Smooth muscle cell (in vitro differentiated cells): ENCODE data around the gene NDUFB5. TPM values are rescaled to one million over a fixed set of nuclear protein-coding genes. Genes with fewer than 3 reads are reported as not detected.

ENCODE experiments used
- DNase-seq: peaks from one replicate; lab custom pipeline; 2025; ENCODE audit not compliant: unreplicated experiment; lab: John Stamatoyannopoulos, UW
- H2AFZ ChIP-seq: fragments of 200-600 bp; sonication (generic); 2 replicates; pipeline ENCODE4 v1.6.0; 2016; ENCODE audit warnings: antibody characterized with exemption, low read depth, mild to moderate bottlenecking
- H3F3A ChIP-seq: fragments of 200-600 bp; sonication (generic); 2 replicates; pipeline ENCODE4 v1.6.0; 2017; ENCODE audit warnings: antibody characterized with exemption, low read depth
- H3K27ac ChIP-seq: fragments of 200-600 bp; sonication (generic); 2 replicates; pipeline ENCODE4 v1.5.1; 2016; ENCODE audit warnings: low read depth, mild to moderate bottlenecking
- H3K27me3 ChIP-seq: fragments of 200-600 bp; sonication (generic); 2 replicates; pipeline ENCODE4 v1.6.1; 2016; ENCODE audit warnings: low read depth, mild to moderate bottlenecking
- H3K36me3 ChIP-seq: fragments of 200-600 bp; sonication (generic); 2 replicates; pipeline ENCODE4 v1.5.1; 2016; ENCODE audit warnings: low read depth
- H3K4me1 ChIP-seq: fragments of 200-600 bp; sonication (generic); 2 replicates; pipeline ENCODE4 v1.5.1; 2016; ENCODE audit warnings: low read depth
- H3K4me2 ChIP-seq: fragments of 200-600 bp; sonication (generic); 2 replicates; pipeline ENCODE4 v1.6.0; 2016; ENCODE audit warnings: mild to moderate bottlenecking
- H3K4me3 ChIP-seq: fragments of 200-600 bp; sonication (generic); 2 replicates; pipeline ENCODE4 v1.5.1; 2016; ENCODE audit warnings: mild to moderate bottlenecking
- H3K79me2 ChIP-seq: fragments of 200-600 bp; sonication (generic); 2 replicates; pipeline ENCODE4 v1.6.0; 2016; ENCODE audit warnings: low read depth, mild to moderate bottlenecking
- H3K9ac ChIP-seq: fragments of 200-600 bp; sonication (generic); 2 replicates; pipeline ENCODE4 v1.6.0; 2016; ENCODE audit warnings: low read depth
- H3K9me3 ChIP-seq: fragments of 200-600 bp; sonication (generic); replicated peaks from 2 replicates; pipeline ENCODE4 v1.5.1; 2016; ENCODE audit warnings: low read depth
- H4K20me1 ChIP-seq: fragments of 200-600 bp; sonication (generic); 2 replicates; pipeline ENCODE4 v1.6.0; 2016; ENCODE audit warnings: low read depth
- WGBS: methylation state at CpG from one replicate; pipeline ENCODE4 v1.1.7; 2016; ENCODE audit warnings: low lambda C conversion rate; 5-methylcytosine and 5-hydroxymethylcytosine counted together
- polyA plus RNA-seq: library from polyadenylated mRNA; unstranded; fragments of >200 nt; fragmentation: Nextera tagmentation; extraction: Ambion mirVana; gene quantifications from 2 replicates; pipeline ENCODE4 v1.2.1, GENCODE V29; 2016
- total RNA-seq: library from RNA; depleted of rRNA; stranded (reverse); fragments of >200 nt; gene quantifications from 2 replicates; pipeline ENCODE4 v1.2.3, GENCODE V29; 2014
- TF ChIP-seq, protein P1 (sequence below): fragments of 200-600 bp; sonication (generic); IDR thresholded peaks from 2 replicates; pipeline ENCODE4 v1.5.1; 2017; ENCODE audit warnings: borderline replicate concordance, mild to moderate bottlenecking, antibody characterized with exemption; ENCODE audit not compliant: insufficient read depth, poor library complexity, severe bottlenecking

NDUFB5 gene
- total and polyA plus RNA-seq, 2 experiments from 2014 or later, result 115 to 171 TPM

DNA sequence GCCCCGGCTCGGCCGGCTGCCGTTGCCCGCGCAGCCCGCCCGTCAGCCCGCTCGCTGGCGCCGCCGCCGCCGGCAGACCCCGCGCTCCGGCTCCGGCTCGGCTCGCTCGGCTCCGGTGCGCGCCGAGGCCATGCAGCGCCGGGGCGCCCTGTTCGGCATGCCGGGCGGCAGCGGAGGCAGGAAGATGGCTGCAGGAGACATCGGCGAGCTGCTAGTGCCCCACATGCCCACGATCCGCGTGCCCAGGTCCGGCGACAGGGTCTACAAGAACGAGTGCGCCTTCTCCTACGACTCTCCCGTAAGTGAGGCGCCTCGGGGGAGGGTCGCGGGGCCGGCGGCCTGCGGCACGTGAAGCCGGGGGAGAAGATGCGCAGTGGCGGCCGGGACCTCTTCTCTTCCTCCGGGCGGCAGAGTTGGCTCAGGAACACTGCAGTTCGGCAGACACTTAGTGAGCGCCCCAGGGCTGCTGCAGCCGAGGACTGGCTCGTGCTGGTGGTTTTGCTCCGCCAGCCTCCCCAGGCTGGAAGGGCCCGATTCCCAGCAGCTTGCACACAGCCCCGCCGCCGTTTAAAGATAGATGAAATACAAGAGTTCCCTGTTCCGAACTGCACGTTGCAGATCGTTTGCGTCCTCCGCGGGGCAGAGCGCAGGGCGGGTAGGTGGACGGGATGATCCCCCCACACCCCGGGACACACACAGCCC lies 48.7 kb downstream of the NDUFB5 start:
- TF ChIP-seq, protein P1, sequence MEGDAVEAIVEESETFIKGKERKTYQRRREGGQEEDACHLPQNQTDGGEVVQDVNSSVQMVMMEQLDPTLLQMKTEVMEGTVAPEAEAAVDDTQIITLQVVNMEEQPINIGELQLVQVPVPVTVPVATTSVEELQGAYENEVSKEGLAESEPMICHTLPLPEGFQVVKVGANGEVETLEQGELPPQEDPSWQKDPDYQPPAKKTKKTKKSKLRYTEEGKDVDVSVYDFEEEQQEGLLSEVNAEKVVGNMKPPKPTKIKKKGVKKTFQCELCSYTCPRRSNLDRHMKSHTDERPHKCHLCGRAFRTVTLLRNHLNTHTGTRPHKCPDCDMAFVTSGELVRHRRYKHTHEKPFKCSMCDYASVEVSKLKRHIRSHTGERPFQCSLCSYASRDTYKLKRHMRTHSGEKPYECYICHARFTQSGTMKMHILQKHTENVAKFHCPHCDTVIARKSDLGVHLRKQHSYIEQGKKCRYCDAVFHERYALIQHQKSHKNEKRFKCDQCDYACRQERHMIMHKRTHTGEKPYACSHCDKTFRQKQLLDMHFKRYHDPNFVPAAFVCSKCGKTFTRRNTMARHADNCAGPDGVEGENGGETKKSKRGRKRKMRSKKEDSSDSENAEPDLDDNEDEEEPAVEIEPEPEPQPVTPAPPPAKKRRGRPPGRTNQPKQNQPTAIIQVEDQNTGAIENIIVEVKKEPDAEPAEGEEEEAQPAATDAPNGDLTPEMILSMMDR, result no peak
- no peaks in the 10 kb centered on the region for H3K9me3 ChIP-seq
- DNase-seq, result peak; percentile 63
- peaks cover 6% of the 10 kb centered on the region for H3K4me1 ChIP-seq
- H4K20me1 ChIP-seq, result no peaks in the 10 kb centered on the region
- no peaks in the 10 kb centered on the region for H3K36me3 ChIP-seq
- H3K4me3 ChIP-seq, result peak overlapping the region; percentile 89
- under 1% methylated on average over 49 of the region's 77 CpGs for WGBS
- no peaks in the 10 kb centered on the region for H3K27me3 ChIP-seq
- H2AFZ ChIP-seq, result peak overlapping the region; percentile 100
- H3K9ac ChIP-seq, result peak overlapping the region; percentile 28
- peak overlapping the region; percentile 6 for H3K27ac ChIP-seq
- H3K79me2 ChIP-seq, result peaks cover 24% of the 10 kb centered on the region
- H3F3A ChIP-seq, result peaks cover 8% of the 10 kb centered on the region
- peak overlapping the region; percentile 97 for H3K4me2 ChIP-seq

DNA sequence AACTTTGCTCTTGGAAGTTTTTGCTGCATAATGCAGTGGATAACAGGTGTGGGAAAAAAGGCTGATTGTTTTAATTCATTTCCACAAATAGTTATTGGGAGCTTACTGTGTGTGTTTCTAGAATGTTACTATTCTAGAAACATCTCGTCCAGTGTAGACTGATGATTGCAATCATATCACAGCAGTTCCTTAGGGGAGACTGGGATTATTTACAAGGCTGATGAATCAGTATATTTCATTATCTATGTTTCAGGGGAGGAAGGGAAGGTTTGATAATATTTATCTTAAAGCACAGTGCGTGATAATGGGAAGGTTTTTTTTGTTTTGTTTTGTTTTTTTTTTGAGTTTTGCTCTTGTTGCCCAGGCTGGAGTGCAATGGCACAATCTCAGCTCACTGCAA lies 50.6 kb downstream of the NDUFB5 start:
- Histone ChIP-seq H3K9me3 (no peaks in the 10 kb centered on the region), H3K79me2 (peaks cover 24% of the 10 kb centered on the region), H3K36me3 (no peaks in the 10 kb centered on the region), H3K27me3 (no peaks in the 10 kb centered on the region), H3K4me1 (peaks cover 6% of the 10 kb centered on the region), H3K4me3 (no peak overlapping the region), H3K9ac (no peak overlapping the region), H2AFZ (no peak overlapping the region), H3K4me2 (no peak overlapping the region), H4K20me1 (no peaks in the 10 kb centered on the region), H3F3A (peaks cover 8% of the 10 kb centered on the region), H3K27ac (no peak overlapping the region)
- DNase-seq, result no peak
- 96% methylated on average over 2 of the region's 2 CpGs for WGBS
- TF ChIP-seq, protein P1, result no peak

DNA sequence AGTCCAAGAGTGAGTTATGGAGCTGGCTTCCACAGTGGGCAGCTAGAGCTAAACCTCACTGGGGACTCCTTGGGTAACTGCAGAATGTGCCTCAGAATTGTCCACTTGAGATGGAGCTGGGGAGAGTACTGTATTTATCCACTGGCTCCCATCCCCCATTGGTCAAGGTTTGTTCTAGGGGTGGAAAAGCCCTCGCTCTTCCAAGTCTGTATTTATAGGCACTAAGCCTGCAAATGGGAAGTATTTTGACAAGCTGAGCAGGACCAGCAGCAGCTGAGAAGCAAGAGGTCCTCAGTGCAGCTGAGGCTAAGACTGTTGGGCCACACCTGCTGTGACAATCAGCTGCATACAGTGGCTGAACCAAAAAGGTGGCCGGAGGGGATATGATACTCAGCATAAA lies 54.0 kb downstream of the NDUFB5 start:
- TF ChIP-seq, protein P1, result no peak
- Histone ChIP-seq H3K9me3 (no peaks in the 10 kb centered on the region), H3K79me2 (peaks cover 27% of the 10 kb centered on the region), H3K4me2 (no peak overlapping the region), H3K4me3 (no peak overlapping the region), H3K27me3 (no peaks in the 10 kb centered on the region), H3K4me1 (peaks cover 11% of the 10 kb centered on the region), H3F3A (peaks cover 4% of the 10 kb centered on the region), H4K20me1 (peaks cover 13% of the 10 kb centered on the region), H2AFZ (no peak overlapping the region), H3K36me3 (no peaks in the 10 kb centered on the region), H3K27ac (no peak overlapping the region), H3K9ac (no peak overlapping the region)
- no peak for DNase-seq
- WGBS, result 90% methylated on average over 2 of the region's 2 CpGs

DNA sequence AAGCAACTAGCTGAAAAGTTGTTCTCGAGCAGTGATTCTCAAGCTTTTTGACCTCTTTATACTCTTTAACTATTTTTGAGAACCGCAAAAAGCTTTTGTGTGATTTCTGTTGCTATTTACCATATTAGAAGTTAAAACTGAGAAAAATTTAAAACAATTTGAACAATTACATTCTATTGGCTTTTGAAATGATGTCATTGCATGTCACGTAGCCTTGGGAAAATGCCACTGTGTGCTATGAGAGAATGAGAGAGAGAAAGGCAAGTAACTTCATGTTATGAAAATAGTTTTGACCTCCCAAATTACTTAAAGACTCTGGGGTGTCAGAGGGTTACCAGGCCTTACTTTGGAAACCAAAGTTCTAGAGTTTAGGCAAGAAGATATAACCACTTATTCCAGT lies 56.3 kb downstream of the NDUFB5 start:
- Histone ChIP-seq H2AFZ (no peak overlapping the region), H4K20me1 (peaks cover 13% of the 10 kb centered on the region)

More for the DNA sequence above, 56.3 kb downstream of the NDUFB5 start:
- no peak overlapping the region for H3K9ac ChIP-seq
- TF ChIP-seq, protein P1, result no peak
- H3K36me3 ChIP-seq, result no peaks in the 10 kb centered on the region
- no peak overlapping the region for H3K4me2 ChIP-seq
- no peak overlapping the region for H3K4me3 ChIP-seq
- WGBS, result 89% methylated on average over 3 of the region's 3 CpGs
- H3K9me3 ChIP-seq, result no peaks in the 10 kb centered on the region
- no peak for DNase-seq
- no peak overlapping the region for H3K27ac ChIP-seq
- no peaks in the 10 kb centered on the region for H3F3A ChIP-seq
- H3K79me2 ChIP-seq, result peaks cover 23% of the 10 kb centered on the region
- peaks cover 5% of the 10 kb centered on the region for H3K4me1 ChIP-seq
- H3K27me3 ChIP-seq, result no peaks in the 10 kb centered on the region
